OCI-LY1 (cell line): ENCODE measurements around the gene GLP2R.

Experiments
- CTCF ChIP-seq: fragments of 200-600 bp; sonication (generic), shearing (Covaris generic); IDR thresholded peaks from 2 replicates; pipeline ENCODE4 v1.5.1; 2017; ENCODE audit warnings: mild to moderate bottlenecking, antibody characterized with exemption, low read length, moderate library complexity, mixed read lengths
- EZH2 ChIP-seq: fragments of 200-600 bp; sonication (generic), shearing (Covaris generic); IDR thresholded peaks from 2 replicates; pipeline ENCODE4 v1.8.0; 2017; ENCODE audit warnings: borderline replicate concordance, mixed run types, mild to moderate bottlenecking, antibody characterized with exemption, low read length, moderate library complexity, mixed read lengths

GRCh38 chr17:9937901-9938300, 112.2 kb downstream of the GLP2R start:
- TF ChIP-seq EZH2 (no peak), CTCF (no peak)
